Activated naive CD4-positive, alpha-beta T cell treated with anti-CD3 and anti-CD28 coated beads, Interleukin-2, amount 10 ng/mL, durations not matched to agents 7 days and 5 days (primary cell): ENCODE data around the gene DIPK1B.
"Not testable (repeated sequence)": the region's sequence is repeated elsewhere in the genome, so short reads cannot be mapped to it uniquely, and the experiment has no call there.

Experiments used
- CTCF ChIA-PET: fragments of 350-600 bp; sonication (Branson Sonifier 250); formaldehyde crosslinking; loops from one replicate; lab custom pipeline; 2021; ENCODE audit warnings: antibody characterized with exemption; lab: Charles Lee
- DNase-seq: peaks from one replicate; pipeline ENCODE4 v3.0.0-alpha.2; 2020
- H3K27ac Mint-ChIP-seq: one replicate; pipeline ENCODE4 v1.8.0; 2021; ENCODE audit warnings: mild to moderate bottlenecking, moderate library complexity, mixed read lengths
- H3K27me3 Mint-ChIP-seq: one replicate; pipeline ENCODE4 v1.8.0; 2021; ENCODE audit warnings: mild to moderate bottlenecking, mixed read lengths
- H3K36me3 Mint-ChIP-seq: one replicate; pipeline ENCODE4 v1.8.0; 2021; ENCODE audit warnings: mixed read lengths
- H3K4me1 Mint-ChIP-seq: one replicate; pipeline ENCODE4 v1.8.0; 2021; ENCODE audit warnings: mixed read lengths
- H3K4me3 Mint-ChIP-seq: one replicate; pipeline ENCODE4 v1.8.0; 2021; ENCODE audit warnings: mild to moderate bottlenecking, moderate library complexity, mixed read lengths
- H3K9me3 Mint-ChIP-seq: one replicate; pipeline ENCODE4 v1.8.0; 2021; ENCODE audit warnings: mixed read lengths

The DIPK1B gene

DNA sequence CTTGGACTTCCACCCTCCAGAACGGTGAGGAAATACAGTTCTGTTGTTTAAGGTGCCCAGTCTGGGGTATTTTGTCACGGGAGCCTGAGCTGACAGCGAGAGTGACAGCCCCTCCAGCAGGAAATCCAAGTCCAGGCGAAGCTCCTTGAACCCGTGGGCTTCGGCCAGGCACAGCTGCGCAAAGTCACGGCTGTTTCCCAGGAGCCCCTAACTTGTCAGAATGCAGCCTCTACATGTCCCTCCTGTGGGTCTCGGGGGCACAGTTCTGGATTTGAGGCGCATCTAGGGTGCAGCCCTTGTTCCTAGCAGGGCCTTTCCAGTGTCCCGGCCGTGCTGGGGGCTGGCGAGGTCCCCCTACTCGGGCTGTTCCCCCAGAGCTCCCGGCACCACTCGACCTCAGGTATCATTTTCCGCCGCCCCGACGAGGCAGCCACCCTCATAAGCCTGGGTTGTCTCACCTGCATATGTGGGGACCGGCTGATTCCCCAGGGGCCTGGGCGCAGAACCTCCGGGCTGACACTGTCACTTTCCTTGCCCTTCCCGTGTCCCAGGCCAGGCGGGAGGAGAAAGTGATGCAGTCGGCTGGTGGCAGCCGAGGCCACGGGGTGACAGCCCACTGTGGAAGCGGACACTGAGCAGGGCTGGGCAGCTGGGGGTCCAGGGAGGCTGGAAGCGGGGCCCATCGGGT, 41.1 kb downstream of the DIPK1B start:
- H3K9me3 Mint-ChIP-seq = peaks cover 28% of the 10 kb centered on the region
- H3K4me1 Mint-ChIP-seq = peaks cover 2% of the 10 kb centered on the region
- CTCF ChIA-PET = no interaction called here
- no peak for DNase-seq
- no peak overlapping the region for H3K4me3 Mint-ChIP-seq
- no peak overlapping the region for H3K27ac Mint-ChIP-seq
- H3K27me3 Mint-ChIP-seq = peaks cover 51% of the 10 kb centered on the region
- H3K36me3 Mint-ChIP-seq = no peaks in the 10 kb centered on the region

- H3K9me3 Mint-ChIP-seq = peaks cover 28% of the 10 kb centered on the region
- no peak overlapping the region for H3K27ac Mint-ChIP-seq
- peaks cover 45% of the 10 kb centered on the region for H3K27me3 Mint-ChIP-seq
- no peak for DNase-seq
- H3K36me3 Mint-ChIP-seq = no peaks in the 10 kb centered on the region
- H3K4me1 Mint-ChIP-seq = peaks cover 2% of the 10 kb centered on the region
- CTCF ChIA-PET = interaction anchor here (0.7 kb wide), 1 partner anchor 24 kb away, joined by 4 read pairs; no protein-coding TSS in a partner anchor
- H3K4me3 Mint-ChIP-seq = no peak overlapping the region
Measured at GRCh38 chr9:136754059-136754572, 41.7 kb downstream of the DIPK1B start.

DNA sequence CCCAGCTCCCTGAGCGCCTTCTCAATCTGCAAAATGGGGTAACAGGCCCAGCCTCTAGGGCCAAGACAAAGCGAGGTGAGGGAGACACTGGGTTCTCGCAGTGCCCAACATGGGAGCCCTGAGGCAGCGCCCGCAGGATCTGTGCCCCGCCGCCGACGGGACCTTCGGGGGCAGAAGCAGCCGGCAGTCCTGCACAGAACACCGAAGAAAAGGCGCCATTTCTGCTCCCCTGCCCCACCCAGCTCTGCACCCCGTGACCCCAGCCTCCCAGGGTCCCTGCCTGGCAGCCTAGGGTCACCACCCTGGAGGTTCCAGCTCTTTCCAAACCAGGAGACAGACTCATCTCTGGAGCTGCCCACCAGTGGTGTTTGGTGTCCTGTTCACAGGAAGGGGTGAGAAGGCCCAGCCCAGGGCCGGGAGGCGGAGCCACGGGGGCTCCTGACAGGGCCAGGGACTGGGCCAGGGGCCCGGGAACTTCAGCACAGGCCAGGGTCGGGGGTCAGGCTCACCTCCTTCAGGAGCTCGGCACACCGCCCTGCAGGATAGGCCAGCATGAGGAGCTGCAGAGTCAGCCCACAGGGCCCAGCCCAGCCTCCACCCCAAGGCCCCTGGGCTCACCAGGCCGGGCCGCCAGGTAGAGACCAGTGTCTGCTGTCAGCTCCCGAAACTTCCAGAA, 42.4 kb downstream of the DIPK1B start:
- H3K9me3 Mint-ChIP-seq = peaks cover 28% of the 10 kb centered on the region
- no peak overlapping the region for H3K27ac Mint-ChIP-seq
- H3K36me3 Mint-ChIP-seq = no peaks in the 10 kb centered on the region
- no peak overlapping the region for H3K4me3 Mint-ChIP-seq
- H3K27me3 Mint-ChIP-seq = peaks cover 41% of the 10 kb centered on the region
- no peak for DNase-seq
- peaks cover 2% of the 10 kb centered on the region for H3K4me1 Mint-ChIP-seq
- CTCF ChIA-PET = interaction anchor here (0.7 kb wide), 1 partner anchor 23 kb away, joined by 4 read pairs; no protein-coding TSS in a partner anchor

DNA sequence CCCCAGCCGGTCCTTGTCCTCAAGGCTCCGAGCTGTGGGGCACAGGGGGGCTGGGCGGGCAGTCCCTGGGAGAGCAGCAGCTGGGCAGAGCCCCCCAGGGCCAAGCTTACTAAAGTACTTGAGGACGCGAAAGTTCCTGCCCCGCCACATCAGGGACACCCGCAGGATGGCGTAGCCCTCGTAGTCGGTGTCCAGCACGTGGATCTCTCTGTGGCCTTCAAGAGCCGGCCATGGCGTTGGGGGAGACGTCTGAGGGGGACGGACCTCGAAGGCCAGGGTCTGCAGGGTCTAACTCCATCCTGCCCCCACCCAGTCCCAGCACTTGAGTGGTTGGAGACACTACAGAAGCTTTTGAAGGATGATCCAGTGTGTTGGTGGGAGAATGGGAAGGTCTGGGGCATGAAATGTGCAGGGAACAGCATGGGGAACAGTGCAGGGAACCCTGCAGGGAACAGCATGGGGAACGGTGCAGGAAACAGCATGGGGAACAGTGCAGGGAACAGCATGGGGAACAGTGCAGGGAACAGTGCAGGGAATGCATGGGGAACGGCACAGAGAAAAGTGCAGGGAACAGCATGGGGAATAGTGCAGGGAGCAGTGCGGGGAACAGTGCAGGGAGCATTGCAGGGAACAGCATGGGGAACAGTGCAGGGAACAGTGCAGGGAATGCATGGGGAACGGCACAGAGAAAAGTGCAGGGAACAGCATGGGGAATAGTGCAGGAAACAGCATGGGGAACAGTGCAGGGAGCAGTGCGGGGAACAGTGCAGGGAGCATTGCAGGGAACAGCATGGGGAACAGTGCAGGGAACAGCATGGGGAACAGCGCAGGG, 43.1 kb downstream of the DIPK1B start:
- H3K4me3 Mint-ChIP-seq, H3K4me1 Mint-ChIP-seq: not testable (repeated sequence)

GRCh38 chr9:136756134-136756438, 43.7 kb downstream of the DIPK1B start:
- no peak for DNase-seq
- H3K9me3 Mint-ChIP-seq = peaks cover 28% of the 10 kb centered on the region
- no peak overlapping the region for H3K4me3 Mint-ChIP-seq
- CTCF ChIA-PET = no interaction called here
- H3K36me3 Mint-ChIP-seq = no peaks in the 10 kb centered on the region
- H3K27ac Mint-ChIP-seq = no peak overlapping the region
- H3K4me1 Mint-ChIP-seq = no peaks in the 10 kb centered on the region
- H3K27me3 Mint-ChIP-seq = peaks cover 38% of the 10 kb centered on the region

More for the DNA sequence above, 43.1 kb downstream of the DIPK1B start:
- H3K27ac Mint-ChIP-seq, H3K36me3 Mint-ChIP-seq, DNase-seq, CTCF ChIA-PET: not testable (repeated sequence)
- peaks cover 40% of the 10 kb centered on the region for H3K27me3 Mint-ChIP-seq
- H3K9me3 Mint-ChIP-seq = peaks cover 28% of the 10 kb centered on the region

DNA sequence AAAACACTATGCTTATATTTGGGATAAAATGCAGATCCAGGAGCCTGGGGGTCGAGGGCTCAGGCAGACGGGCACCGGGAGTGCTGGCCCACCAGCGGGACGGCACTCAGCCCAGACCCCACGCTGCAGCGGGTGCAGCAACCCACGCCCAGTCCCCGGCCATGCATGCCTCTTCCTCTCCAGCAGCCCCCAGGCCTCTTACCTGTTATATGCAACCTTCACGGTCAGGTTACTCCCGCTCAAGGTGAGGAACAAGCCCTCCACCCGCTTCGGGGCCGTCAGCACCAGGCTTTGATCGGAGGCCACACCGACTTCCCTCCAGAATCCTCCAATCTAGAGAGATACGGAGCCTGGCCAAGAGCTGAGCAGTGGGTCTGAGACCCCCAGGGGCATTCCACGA, 44.5 kb downstream of the DIPK1B start:
- Mint-ChIP-seq H3K27ac (no peak overlapping the region), H3K27me3 (peaks cover 40% of the 10 kb centered on the region), H3K9me3 (peaks cover 22% of the 10 kb centered on the region), H3K36me3 (no peaks in the 10 kb centered on the region), H3K4me3 (no peak overlapping the region), H3K4me1 (no peaks in the 10 kb centered on the region)
- CTCF ChIA-PET = no interaction called here
- no peak for DNase-seq

- no peak for DNase-seq
- Mint-ChIP-seq H3K4me3 (no peak overlapping the region), H3K36me3 (no peaks in the 10 kb centered on the region), H3K4me1 (no peaks in the 10 kb centered on the region), H3K27ac (no peak overlapping the region), H3K27me3 (peaks cover 39% of the 10 kb centered on the region), H3K9me3 (peaks cover 18% of the 10 kb centered on the region)
- CTCF ChIA-PET = interaction anchor here (0.9 to 1.3 kb wide), 3 partner anchors 14 to 28 kb away, joined by 3 read pairs; no protein-coding TSS in a partner anchor
Measured at GRCh38 chr9:136757328-136757727, 45.0 kb downstream of the DIPK1B start.

GRCh38 chr9:136757751-136758140, 45.4 kb downstream of the DIPK1B start:
- Mint-ChIP-seq H3K4me3 (no peak overlapping the region), H3K27ac (no peak overlapping the region)

DNA sequence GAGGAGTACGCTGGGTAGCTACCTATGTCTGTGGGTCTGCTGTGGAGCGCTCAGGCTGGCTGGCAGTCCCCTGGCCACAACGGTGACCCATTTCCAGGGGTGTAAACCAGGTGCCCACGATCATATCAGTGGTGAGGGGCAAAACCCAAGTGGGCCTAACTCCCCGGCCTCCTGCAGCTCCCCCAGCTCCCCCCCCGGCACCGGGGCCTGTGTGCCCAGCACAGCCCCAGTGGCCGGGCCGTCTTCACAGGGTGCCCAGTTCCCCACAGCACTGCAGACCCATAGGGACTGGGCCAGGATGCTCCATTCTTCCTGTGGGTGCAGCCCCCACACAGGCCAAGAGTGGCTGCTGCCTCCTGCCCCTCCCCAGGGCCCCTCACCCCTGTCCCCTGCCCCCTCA, 46.6 kb downstream of the DIPK1B start:
- H3K36me3 Mint-ChIP-seq = no peaks in the 10 kb centered on the region
- H3K27ac Mint-ChIP-seq = no peak overlapping the region
- H3K4me1 Mint-ChIP-seq = no peaks in the 10 kb centered on the region
- peaks cover 43% of the 10 kb centered on the region for H3K27me3 Mint-ChIP-seq
- no peak for DNase-seq
- CTCF ChIA-PET = interaction anchor here (0.8 kb wide), 1 partner anchor 30 kb away, joined by 3 read pairs; no protein-coding TSS in a partner anchor
- peaks cover 11% of the 10 kb centered on the region for H3K9me3 Mint-ChIP-seq
- no peak overlapping the region for H3K4me3 Mint-ChIP-seq

More at GRCh38 chr9:136757751-136758140, 45.4 kb downstream of the DIPK1B start:
- H3K36me3 Mint-ChIP-seq = no peaks in the 10 kb centered on the region
- CTCF ChIA-PET = interaction anchor here (0.9 to 1.3 kb wide), 3 partner anchors 14 to 29 kb away, joined by 3 read pairs; no protein-coding TSS in a partner anchor
- no peaks in the 10 kb centered on the region for H3K4me1 Mint-ChIP-seq
- no peak for DNase-seq
- peaks cover 39% of the 10 kb centered on the region for H3K27me3 Mint-ChIP-seq
- H3K9me3 Mint-ChIP-seq = peaks cover 13% of the 10 kb centered on the region

GRCh38 chr9:136759436-136760325, 47.3 kb downstream of the DIPK1B start:
- no peak for DNase-seq
- H3K36me3 Mint-ChIP-seq = no peaks in the 10 kb centered on the region
- H3K27me3 Mint-ChIP-seq = peaks cover 43% of the 10 kb centered on the region
- no peak overlapping the region for H3K4me3 Mint-ChIP-seq
- H3K4me1 Mint-ChIP-seq = no peaks in the 10 kb centered on the region
- no peak overlapping the region for H3K27ac Mint-ChIP-seq
- CTCF ChIA-PET = interaction anchor here (0.8 to 2.7 kb wide), 4 partner anchors 9 to 31 kb away, joined by 3 to 8 read pairs (median 4); no protein-coding TSS in a partner anchor
- peaks cover 11% of the 10 kb centered on the region for H3K9me3 Mint-ChIP-seq

GRCh38 chr9:136760424-136760823, 48.1 kb downstream of the DIPK1B start:
- no peak overlapping the region for H3K27ac Mint-ChIP-seq
- no peak overlapping the region for H3K4me3 Mint-ChIP-seq
- no peaks in the 10 kb centered on the region for H3K4me1 Mint-ChIP-seq
- CTCF ChIA-PET = interaction anchor here (1.1 to 2.7 kb wide), 5 partner anchors 9 to 274 kb away, joined by 3 to 8 read pairs (median 4); no protein-coding TSS in a partner anchor
- H3K36me3 Mint-ChIP-seq = no peaks in the 10 kb centered on the region
- H3K27me3 Mint-ChIP-seq = peaks cover 41% of the 10 kb centered on the region
- peaks cover 9% of the 10 kb centered on the region for H3K9me3 Mint-ChIP-seq
- no peak for DNase-seq

- CTCF ChIA-PET = interaction anchor here (0.8 to 2.7 kb wide), 7 partner anchors 8 to 273 kb away, joined by 3 to 8 read pairs (median 4); no protein-coding TSS in a partner anchor
- H3K4me1 Mint-ChIP-seq, H3K36me3 Mint-ChIP-seq, H3K27ac Mint-ChIP-seq, H3K9me3 Mint-ChIP-seq, H3K4me3 Mint-ChIP-seq: not testable (repeated sequence)
- H3K27me3 Mint-ChIP-seq = peaks cover 38% of the 10 kb centered on the region
- DNase-seq = peak; percentile 53
Measured at GRCh38 chr9:136760834-136761544, 48.6 kb downstream of the DIPK1B start.
